IPS-NIHi11 (cell line): ENCODE measurements around the gene THOC1.
A peak's percentile ranks its signal among the peaks of the same experiment; 100 is the strongest.

Source experiments
- DNase-seq: peaks from one replicate; pipeline ENCODE4 v3.0.0; 2012; ENCODE audit warnings: mixed read lengths, low spot score

THOC1 gene

DNA sequence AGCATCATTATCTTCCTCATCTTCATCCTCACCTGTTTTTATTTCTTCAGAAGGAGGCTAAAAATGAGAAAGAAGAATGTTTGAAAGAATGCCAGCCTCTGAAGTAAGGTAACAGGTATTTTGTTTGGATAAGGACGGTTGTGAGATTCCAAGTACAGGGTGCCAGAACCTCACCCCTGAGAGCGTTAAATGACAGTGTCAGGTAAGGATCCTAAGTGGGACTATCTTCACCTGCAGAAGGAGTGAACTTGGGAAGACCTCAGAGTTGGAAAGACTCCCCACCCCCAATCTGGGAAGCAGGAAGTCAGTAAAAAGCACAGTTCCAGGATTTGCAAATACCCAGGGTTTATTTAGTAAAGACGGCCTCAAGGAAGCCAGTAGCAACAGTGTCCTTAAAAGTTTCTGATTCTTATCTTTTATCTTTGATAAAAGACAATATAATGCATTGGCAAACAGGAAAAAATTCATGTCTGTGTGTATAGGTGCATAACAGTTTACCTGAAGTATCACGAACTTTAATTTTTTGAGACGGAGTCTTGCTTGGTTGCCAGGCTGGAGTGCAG is 52.3 kb downstream of the THOC1 start:
- DNase-seq = no peak

DNA sequence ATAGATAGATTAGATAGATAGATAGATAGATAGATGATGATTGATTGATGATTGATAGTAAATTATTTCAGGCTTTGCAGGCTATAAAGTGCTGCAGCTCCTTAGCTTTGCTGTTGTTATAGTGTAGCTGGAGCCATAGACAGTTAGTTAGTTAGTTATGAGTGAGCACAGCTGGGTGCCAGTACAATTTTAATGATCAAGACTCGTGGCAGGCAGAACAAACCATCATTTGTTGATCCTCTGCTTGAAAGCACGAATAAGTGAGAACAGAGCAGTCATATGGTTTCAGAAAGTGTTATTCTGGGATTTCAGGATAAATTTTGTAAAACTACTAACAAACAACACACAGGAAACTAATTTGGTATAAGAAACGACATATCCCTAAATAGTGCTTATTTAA is 53.9 kb downstream of the THOC1 start:
- DNase-seq = no peak

DNA sequence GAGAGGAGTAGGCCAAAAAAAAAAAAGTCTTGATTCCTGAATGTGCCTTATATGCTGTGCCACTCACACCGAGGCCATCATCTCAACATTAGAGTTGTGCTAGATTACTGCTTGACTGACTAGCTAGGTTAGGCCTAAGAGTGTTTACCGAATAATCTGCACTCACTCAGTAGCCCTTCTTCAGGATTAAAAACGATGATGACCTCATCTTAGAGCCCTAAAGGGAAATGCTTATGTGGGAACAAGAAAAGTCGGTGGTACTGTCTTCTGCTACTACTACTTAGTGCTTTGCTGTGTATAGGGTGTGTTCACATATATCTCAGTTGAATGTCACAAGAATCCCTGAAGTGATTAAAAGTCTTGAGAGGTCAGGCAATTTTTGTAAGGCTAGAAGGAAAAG is 54.3 kb downstream of the THOC1 start:
- DNase-seq = no peak

DNA sequence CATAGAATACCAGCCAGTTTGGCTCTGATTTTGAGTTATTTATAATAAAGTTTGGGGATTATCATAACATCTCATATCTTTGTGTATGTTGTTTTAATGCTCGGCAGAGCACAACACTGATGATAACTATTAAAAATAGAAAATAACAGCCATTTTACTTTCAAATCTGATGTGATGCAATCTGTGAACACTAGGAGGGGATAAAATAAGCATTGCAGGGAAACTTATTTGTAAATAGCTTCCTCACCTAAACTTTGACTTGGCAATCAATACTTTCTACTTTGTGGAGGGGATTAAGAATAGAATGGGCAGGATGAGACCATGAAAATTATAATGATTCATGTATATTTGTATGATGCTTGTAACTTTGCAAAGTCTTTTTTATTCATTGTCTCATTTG is 55.1 kb downstream of the THOC1 start:
- no peak for DNase-seq

DNA sequence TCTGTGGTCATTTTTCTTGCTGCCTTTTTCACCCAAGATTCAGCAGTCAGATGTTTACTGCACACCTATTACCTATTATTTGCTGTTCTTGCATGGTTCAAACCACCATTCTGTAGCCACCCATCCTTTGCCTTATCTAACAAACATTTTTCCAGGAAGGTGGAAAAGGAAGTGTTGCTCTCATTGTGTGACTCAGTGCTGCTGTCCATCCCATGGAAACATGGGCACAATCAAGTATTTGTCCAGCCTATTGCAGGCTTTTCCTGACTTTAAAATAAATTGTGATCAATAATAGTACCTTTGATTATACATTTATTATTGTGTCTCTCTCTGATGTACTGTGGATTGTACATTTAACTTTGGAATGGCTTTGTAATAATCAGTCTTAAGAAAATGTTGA is 56.3 kb downstream of the THOC1 start:
- no peak for DNase-seq

DNA sequence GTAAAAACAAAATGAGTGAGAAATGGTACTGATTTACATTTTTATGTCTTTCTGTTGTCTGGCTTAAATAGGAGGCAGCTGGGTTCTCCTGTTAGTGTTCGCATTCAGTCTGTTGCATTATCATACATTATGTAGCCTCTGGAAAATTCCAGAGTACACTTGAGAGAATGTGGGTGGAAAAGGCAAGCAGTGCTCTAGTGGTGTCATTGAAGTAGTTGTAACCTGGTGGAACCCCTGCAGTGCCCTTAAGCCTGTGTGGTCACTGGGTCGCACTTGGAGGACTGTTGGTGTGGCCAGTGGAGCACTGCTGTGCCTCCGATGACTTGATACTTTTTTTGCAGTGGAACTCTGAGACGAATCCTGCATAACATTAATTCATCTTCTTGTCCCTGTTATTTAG is 57.1 kb downstream of the THOC1 start:
- peak; percentile 14 for DNase-seq

DNA sequence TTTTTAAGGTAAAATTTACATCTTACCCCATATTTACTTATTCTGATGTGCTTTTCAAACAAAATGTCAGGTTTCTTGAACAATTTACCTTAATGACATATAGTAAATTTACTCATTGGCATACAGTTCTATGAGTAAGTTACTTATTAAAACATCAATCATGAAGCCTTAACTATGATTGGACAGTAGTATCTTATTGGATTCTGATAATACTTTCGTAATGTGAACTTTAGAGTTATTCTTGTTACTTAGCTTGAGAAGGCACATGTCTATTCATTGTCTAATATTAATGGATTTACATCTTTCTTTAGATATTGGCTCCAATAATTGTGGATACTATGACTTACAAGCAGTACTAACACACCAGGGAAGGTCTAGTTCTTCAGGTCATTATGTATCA is 57.8 kb downstream of the THOC1 start:
- DNase-seq = no peak

DNA sequence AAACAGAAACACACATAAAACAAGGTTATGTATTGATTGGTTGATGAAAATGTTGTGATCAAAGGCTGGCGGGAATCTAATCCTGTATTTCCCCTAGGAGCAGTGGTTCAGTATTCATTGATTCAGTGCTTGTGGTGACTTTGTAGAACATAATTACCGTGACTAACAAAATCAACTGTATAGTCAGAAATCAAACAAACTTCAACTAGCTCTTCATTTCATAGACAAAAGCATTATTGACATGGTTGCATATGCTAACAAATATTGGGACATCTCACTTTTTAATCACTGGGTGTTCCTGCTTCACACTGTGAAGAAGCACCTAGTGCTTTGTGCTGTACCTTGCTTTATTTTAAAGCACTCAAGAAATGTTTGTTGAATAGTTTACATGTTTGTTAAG is 68.1 kb downstream of the THOC1 start:
- DNase-seq = no peak

DNA sequence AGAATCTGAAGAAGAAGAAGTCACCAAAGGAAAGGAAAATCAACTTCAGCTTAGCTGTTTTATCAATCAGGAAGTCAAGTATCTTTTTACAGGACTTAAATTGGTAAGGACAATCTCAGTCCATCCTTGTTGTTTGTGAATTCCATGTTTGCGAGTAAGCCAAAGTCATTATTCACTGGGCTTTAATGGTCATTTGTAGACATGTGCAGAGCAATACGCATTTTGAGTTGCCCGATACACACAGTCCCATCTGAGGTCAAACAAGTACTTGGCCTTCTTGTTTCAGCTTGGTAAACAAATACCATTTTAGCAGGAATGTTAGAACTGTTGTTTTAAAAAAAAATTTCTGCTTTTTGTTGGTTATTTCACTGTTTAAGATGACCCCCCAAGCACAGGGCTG is 68.6 kb downstream of the THOC1 start:
- no peak for DNase-seq

DNA sequence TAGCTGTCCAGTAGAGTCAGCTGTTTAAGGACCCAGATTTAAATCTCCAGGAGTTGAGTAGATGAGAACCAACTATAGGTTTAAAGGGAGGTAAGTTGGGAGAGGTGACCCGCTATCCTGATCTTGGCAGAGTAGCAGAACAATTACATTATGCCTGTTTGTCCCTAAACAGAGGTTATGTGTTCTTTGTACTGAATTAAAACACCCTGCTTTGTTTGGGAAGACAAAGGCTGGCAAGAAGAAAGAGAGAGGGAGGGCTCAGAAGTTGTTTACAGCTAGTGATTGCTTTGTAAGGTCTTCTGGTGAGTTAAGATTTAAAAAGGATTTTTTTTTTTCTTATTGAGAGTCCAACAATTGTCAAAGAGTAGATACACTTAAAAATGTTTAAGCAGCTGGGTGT is 72.2 kb downstream of the THOC1 start:
- DNase-seq = no peak

DNA sequence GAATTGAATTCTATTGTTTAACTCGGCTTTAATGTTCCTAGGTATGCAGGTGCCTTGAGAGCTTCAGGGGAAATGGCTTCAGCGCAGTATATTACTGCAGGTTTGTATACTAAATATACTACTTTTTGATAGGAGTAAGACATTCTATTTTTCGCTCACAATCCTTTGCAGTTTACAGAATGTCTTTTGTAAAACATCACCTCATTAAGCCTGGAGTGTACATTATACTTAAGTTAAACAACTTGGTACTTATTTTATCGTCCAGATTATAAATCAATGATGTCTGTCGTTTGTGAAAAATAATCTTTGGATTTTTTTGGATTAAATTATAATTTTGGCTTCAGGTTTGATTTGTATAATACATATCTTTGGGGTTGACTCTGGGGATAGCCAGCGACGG is 75.0 kb downstream of the THOC1 start:
- DNase-seq = no peak

DNA sequence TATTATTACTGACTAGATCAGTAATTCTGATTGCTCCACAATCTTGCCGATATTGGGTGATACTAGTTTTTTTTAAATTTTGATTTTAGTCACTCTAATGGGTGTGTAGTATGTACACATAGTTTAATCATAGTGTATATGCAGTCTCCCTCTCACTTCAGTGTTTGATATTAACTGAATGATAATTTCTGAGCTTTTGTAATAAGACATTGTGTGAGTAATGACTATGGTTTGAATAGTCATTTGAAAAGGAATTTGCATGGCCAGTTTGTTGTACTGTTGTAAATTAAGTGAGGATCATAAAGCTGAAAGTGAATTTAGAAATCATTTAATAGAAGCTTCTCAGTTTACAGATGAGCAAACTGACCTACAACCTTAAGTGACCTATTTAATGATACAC is 76.1 kb downstream of the THOC1 start:
- no peak for DNase-seq

DNA sequence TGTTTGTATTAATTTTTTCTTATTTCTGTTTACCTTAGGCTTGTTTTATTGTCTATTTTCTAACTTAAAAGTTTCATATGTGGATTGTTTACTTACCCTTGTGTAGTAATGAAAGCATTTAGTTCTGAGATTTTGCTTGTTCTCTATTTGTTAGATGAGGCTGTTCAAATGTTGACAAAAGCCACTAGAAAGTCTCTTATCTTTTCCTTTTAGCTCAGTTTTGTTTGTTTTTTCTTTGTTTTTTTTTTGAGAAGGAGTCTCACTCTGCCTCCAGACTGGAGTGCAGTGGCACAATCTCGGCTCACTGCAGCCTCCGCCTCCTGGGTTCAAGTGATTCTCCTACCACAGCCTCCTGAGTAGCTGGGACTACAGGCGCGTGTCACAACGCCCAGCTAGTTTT is 78.6 kb downstream of the THOC1 start:
- DNase-seq = no peak

DNA sequence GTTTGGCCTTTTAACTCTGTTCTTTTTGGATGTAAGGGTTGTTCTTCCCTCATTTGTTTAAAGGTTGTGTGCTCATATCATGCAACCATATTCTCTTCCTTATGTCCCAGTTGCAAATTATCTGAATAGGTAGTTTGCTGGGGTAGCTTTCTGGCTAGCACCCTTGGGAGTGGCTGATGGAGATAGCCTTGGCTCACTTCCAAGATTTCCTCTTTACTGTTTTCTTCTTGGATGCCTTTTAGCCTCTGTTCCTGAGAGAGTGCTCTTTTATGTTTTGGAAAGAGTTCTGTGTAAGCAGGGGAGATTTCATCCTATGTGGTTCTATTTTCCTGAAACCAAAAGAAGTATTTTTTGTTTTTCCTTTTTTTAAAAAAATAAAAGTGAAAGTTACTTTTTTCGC is 84.1 kb downstream of the THOC1 start:
- DNase-seq = no peak

DNA sequence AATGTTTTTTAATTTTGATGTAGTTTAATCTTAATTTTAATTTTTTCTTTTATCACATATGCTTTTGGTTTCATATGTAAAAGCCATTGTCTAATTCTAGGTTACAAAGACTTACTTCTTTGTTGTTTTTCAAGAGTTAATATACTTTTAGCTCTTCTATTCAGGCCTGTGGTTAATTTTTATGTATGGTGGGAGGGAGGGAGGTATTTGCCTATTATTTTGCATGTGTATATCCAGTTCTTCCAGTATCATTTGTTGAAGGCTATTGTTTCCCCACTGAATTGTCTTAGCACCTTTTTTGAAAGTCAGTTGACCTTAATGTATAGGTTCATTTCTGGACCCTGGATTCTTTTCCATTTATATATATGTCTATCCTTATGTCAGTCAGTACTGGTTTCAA is 86.1 kb downstream of the THOC1 start:
- DNase-seq = no peak

DNA sequence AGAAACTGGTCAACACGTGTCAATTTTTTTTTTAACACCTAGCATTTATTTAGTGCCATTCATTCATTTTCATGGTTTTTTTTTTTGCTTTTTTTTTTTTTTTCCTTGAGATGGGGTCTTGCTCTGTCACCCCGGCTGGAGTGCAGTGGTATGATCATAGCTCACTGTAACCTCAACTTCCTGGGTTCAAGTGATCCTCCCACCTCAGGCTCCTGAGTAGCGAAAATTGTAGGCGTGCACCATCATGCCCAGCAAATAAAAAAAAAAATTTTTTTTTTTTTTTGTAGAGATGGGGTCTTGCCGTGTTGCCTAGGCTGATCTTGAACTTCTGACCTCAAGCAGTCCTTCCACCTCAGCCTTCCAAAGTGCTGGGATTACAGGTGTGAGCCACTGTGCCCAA is 88.3 kb downstream of the THOC1 start:
- DNase-seq = no peak

DNA sequence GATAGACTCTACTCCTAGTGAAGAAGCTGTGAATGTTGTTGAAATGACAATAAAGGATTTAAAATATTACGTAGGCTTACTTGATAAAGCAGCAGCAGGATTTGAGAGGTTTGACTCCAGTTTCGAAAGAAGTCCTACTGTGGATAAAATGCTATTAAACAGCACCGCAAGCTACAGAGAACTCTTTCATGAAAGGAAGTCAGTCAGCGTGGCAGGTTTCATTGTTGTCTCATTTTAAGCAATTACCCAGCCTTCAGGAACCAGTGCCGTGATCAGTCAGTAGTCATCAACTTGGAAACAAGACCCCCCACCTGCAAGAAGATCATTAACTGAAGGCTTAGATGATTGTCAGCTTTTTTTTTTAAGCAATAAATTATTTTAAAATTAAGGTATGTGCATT is 95.5 kb downstream of the THOC1 start:
- DNase-seq = no peak
